B cell (primary cell): ENCODE data around the gene THOC7. TPM values are rescaled to one million over a fixed set of nuclear protein-coding genes. Genes with fewer than 3 reads are reported as not detected.

Source experiments
- ATAC-seq: fragments of 200-7000 bp; cut with Tn5 transposase; one replicate; pipeline ENCODE4 v1.10.0; 2021; ENCODE audit warnings: low read depth, mild to moderate bottlenecking, moderate number of reproducible peaks, moderate library complexity
- CTCF ChIA-PET: fragments of 350-600 bp; sonication (Branson Sonifier 250); formaldehyde crosslinking; loops from one replicate; lab custom pipeline; 2021; ENCODE audit warnings: antibody characterized with exemption, inconsistent platforms; lab: Charles Lee
- POLR2A ChIA-PET: fragments of 350-600 bp; sonication (Branson Sonifier 250); formaldehyde crosslinking; loops from one replicate; lab custom pipeline; 2021; ENCODE audit warnings: antibody characterized with exemption; lab: Charles Lee
- DNase-seq: peaks from one replicate; pipeline ENCODE4 v3.0.0; 2013
- H2AFZ ChIP-seq: 2 replicates; pipeline ENCODE4 v1.6.1; 2012; ENCODE audit warnings: mild to moderate bottlenecking, low read depth, low read length; ENCODE audit not compliant: insufficient read depth, poor library complexity, severe bottlenecking
- H3K27ac ChIP-seq, 2 donors: 1 replicate in 1 of 2; 2 replicates in 1 of 2; pipeline ENCODE4 v1.5.1; 2012 to 2013; ENCODE audit warnings: low read length in 2 of 2, mild to moderate bottlenecking in 2 of 2, moderate library complexity in 1 of 2
- H3K27me3 ChIP-seq, 4 experiments: fragments of 200-600 bp in 1 of 4; sonication (generic) in 1 of 4; replicated peaks in 1 of 4; 1 replicate in 2 of 4; 2 replicates in 2 of 4; pipeline versions ENCODE4 v1.6.1 to v1.7.0; 2013 to 2016; ENCODE audit warnings: low read length in 3 of 4, mild to moderate bottlenecking in 2 of 4, mixed read lengths in 1 of 4, moderate library complexity in 1 of 4; ENCODE audit not compliant: insufficient read depth in 4 of 4, control insufficient read depth in 3 of 4; ENCODE audit errors: control extremely low read depth in 1 of 4
- H3K36me3 ChIP-seq, 2 experiments: replicated peaks in 1 of 2; 1 replicate in 1 of 2; 2 replicates in 1 of 2; pipeline versions ENCODE4 v1.6.1 to v1.7.1; 2013; ENCODE audit warnings: low read length in 1 of 2; ENCODE audit not compliant: insufficient read depth in 2 of 2, control insufficient read depth in 1 of 2; ENCODE audit errors: control extremely low read depth in 1 of 2, extremely low read depth in 1 of 2
- H3K4me1 ChIP-seq, 2 donors: fragments of 200-600 bp in 1 of 2; sonication (generic) in 1 of 2; 1 replicate in 1 of 2; 2 replicates in 1 of 2; pipeline versions ENCODE4 v1.5.1 to v1.6.1; 2013 to 2017; ENCODE audit warnings: low read length in 2 of 2; ENCODE audit not compliant: control insufficient read depth in 2 of 2, insufficient read depth in 2 of 2
- H3K4me2 ChIP-seq: replicated peaks from 2 replicates; pipeline ENCODE3; 2012; ENCODE audit warnings: mild to moderate bottlenecking, low read depth, low read length; ENCODE audit not compliant: poor library complexity, severe bottlenecking
- H3K4me3 ChIP-seq, 5 experiments: fragments of 200-600 bp in 1 of 5; sonication (generic) in 1 of 5; 1 replicate in 3 of 5; 2 replicates in 2 of 5; pipeline versions ENCODE4 v1.5.1 to v1.7.0; 2011 to 2016; ENCODE audit warnings: low read length in 4 of 5, mild to moderate bottlenecking in 4 of 5, low read depth in 2 of 5, control low read depth in 1 of 5, moderate library complexity in 1 of 5; ENCODE audit not compliant: insufficient read depth in 1 of 5; ENCODE audit errors: control extremely low read depth in 1 of 5, extremely low read depth in 1 of 5
- H3K79me2 ChIP-seq: fragments of 200-600 bp; sonication (generic); one replicate; pipeline ENCODE4 v1.6.0; 2016; ENCODE audit warnings: low read length; ENCODE audit not compliant: control insufficient read depth, insufficient read depth
- H3K9ac ChIP-seq: fragments of 200-600 bp; sonication (generic); 2 replicates; pipeline ENCODE4 v1.6.1; 2017; ENCODE audit warnings: mild to moderate bottlenecking, low read length, moderate library complexity
- H3K9me3 ChIP-seq, 3 donors: one replicate each; pipeline versions ENCODE4 v1.6.1 to v1.7.1; 2013; ENCODE audit warnings: low read length in 2 of 3; ENCODE audit not compliant: control insufficient read depth in 2 of 3, insufficient read depth in 1 of 3; ENCODE audit errors: control extremely low read depth in 1 of 3
- H4K20me1 ChIP-seq: 2 replicates; pipeline ENCODE4 v1.6.0; 2012; ENCODE audit warnings: mild to moderate bottlenecking, low read length; ENCODE audit not compliant: insufficient read depth, control insufficient read depth, poor library complexity, severe bottlenecking
- H3K27ac Mint-ChIP-seq: one replicate; pipeline ENCODE4 v1.8.0; 2021; ENCODE audit warnings: mixed read lengths
- H3K27me3 Mint-ChIP-seq: one replicate; pipeline ENCODE4 v1.8.0; 2021; ENCODE audit warnings: mixed read lengths
- H3K4me1 Mint-ChIP-seq: one replicate; pipeline ENCODE4 v1.8.0; 2021; ENCODE audit warnings: mixed read lengths
- H3K4me3 Mint-ChIP-seq: one replicate; pipeline ENCODE4 v1.8.0; 2021; ENCODE audit warnings: mixed read lengths
- H3K9me3 Mint-ChIP-seq: one replicate; pipeline ENCODE4 v1.8.0; 2022; ENCODE audit warnings: mixed read lengths; ENCODE audit not compliant: insufficient read depth
- EZH2 ChIP-seq: IDR thresholded peaks from 2 replicates; pipeline ENCODE4 v1.6.1; 2012; ENCODE audit warnings: borderline replicate concordance, low read depth, mild to moderate bottlenecking, moderate library complexity, low read length; ENCODE audit not compliant: insufficient read depth, poor library complexity, severe bottlenecking
- whole genome bisulfite sequencing: methylation state at CpG from one replicate; pipeline ENCODE4 v1.1.5; 2013; ENCODE audit warnings: missing lambda C conversion rate; ENCODE audit not compliant: insufficient coverage; 5-methylcytosine and 5-hydroxymethylcytosine counted together
- intact Hi-C: fragments of 100-400 bp; cut with micrococcal nuclease; formaldehyde crosslinking; loops from one replicate; pipeline ENCODE4 v1.10.0; 2022
- polyA plus RNA-seq: library from polyadenylated mRNA; depleted of rRNA; stranded (reverse); fragments of >200 nt; gene quantifications from 2 replicates; pipeline ENCODE4 v1.2.3, GENCODE V29; 2012
- total RNA-seq, 2 donors: library from RNA; stranded (reverse); fragments of 120-200 nt in 1 of 2; gene quantifications; 1 replicate in 1 of 2; 2 replicates in 1 of 2; pipeline versions ENCODE4 v1.2.3 to v1.2.4, GENCODE V29; 2013 to 2022
- TF ChIP-seq, protein P1 (sequence below): fragments of 200-600 bp; IDR thresholded peaks from one replicate; pipeline ENCODE4 v1.8.0; 2022; ENCODE audit warnings: antibody characterized with exemption, mild to moderate bottlenecking

THOC7 gene
- total and polyA plus RNA-seq, 2 donors (not counting 1 experiment from before 2014, with no cell fraction given): 17.5 to 30.5 TPM

- no peak for ATAC-seq
- Histone ChIP-seq H2AFZ (no peak overlapping the region), H3K4me1 (no peaks in the 10 kb centered on the region), H3K9ac (no peak overlapping the region), H3K79me2 (no peaks in the 10 kb centered on the region), H3K27me3 (no peaks in the 10 kb centered on the region), H4K20me1 (no peaks in the 10 kb centered on the region), H3K27ac (no peak overlapping the region), H3K4me2 (no peak overlapping the region), H3K9me3 (no peaks in the 10 kb centered on the region), H3K36me3 (no peaks in the 10 kb centered on the region), H3K4me3 (no peak overlapping the region)
- Mint-ChIP-seq H3K4me3 (no peak overlapping the region), H3K4me1 (no peaks in the 10 kb centered on the region), H3K27ac (no peak overlapping the region), H3K27me3 (no peaks in the 10 kb centered on the region), H3K9me3 (no peaks in the 10 kb centered on the region)
- intact Hi-C loops: no loop called here
- ChIA-PET CTCF (interaction anchor here (1.3 kb wide), 1 partner anchor 12 kb away, joined by 3 read pairs; no protein-coding TSS in a partner anchor), POLR2A (no interaction called here)
- no peak for DNase-seq
- no peak for TF ChIP-seq EZH2
- TF ChIP-seq, protein P1, sequence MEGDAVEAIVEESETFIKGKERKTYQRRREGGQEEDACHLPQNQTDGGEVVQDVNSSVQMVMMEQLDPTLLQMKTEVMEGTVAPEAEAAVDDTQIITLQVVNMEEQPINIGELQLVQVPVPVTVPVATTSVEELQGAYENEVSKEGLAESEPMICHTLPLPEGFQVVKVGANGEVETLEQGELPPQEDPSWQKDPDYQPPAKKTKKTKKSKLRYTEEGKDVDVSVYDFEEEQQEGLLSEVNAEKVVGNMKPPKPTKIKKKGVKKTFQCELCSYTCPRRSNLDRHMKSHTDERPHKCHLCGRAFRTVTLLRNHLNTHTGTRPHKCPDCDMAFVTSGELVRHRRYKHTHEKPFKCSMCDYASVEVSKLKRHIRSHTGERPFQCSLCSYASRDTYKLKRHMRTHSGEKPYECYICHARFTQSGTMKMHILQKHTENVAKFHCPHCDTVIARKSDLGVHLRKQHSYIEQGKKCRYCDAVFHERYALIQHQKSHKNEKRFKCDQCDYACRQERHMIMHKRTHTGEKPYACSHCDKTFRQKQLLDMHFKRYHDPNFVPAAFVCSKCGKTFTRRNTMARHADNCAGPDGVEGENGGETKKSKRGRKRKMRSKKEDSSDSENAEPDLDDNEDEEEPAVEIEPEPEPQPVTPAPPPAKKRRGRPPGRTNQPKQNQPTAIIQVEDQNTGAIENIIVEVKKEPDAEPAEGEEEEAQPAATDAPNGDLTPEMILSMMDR: no peak
- WGBS: 100% methylated on average over 1 of the region's 3 CpGs
Measured at GRCh38 chr3:63814237-63814636, 49.4 kb downstream of the THOC7 start.

- ATAC-seq (no peak), DNase-seq (no peak)
- Mint-ChIP-seq H3K9me3 (no peaks in the 10 kb centered on the region), H3K4me3 (no peak overlapping the region), H3K27ac (no peak overlapping the region), H3K27me3 (no peaks in the 10 kb centered on the region), H3K4me1 (no peaks in the 10 kb centered on the region)
- H3K9ac ChIP-seq: no peak overlapping the region
- no peaks in the 10 kb centered on the region for H3K36me3 ChIP-seq
- H3K27me3 ChIP-seq: no peaks in the 10 kb centered on the region
- TF ChIP-seq, protein P1: no peak
- TF ChIP-seq EZH2: no peak
- no peak overlapping the region for H3K4me2 ChIP-seq
- H3K27ac ChIP-seq: no peak overlapping the region
- 73% methylated on average over 1 of the region's 6 CpGs for WGBS
- no peaks in the 10 kb centered on the region for H3K79me2 ChIP-seq
- H3K9me3 ChIP-seq: no peaks in the 10 kb centered on the region
- intact Hi-C loops: no loop called here
- ChIA-PET CTCF (no interaction called here), POLR2A (no interaction called here)
- no peaks in the 10 kb centered on the region for H3K4me1 ChIP-seq
- H4K20me1 ChIP-seq: no peaks in the 10 kb centered on the region
- H2AFZ ChIP-seq: no peak overlapping the region
- no peak overlapping the region for H3K4me3 ChIP-seq
Measured at GRCh38 chr3:63809607-63810006, 54.0 kb downstream of the THOC7 start.
